ENCODE results near the gene PBX4.

DNA sequence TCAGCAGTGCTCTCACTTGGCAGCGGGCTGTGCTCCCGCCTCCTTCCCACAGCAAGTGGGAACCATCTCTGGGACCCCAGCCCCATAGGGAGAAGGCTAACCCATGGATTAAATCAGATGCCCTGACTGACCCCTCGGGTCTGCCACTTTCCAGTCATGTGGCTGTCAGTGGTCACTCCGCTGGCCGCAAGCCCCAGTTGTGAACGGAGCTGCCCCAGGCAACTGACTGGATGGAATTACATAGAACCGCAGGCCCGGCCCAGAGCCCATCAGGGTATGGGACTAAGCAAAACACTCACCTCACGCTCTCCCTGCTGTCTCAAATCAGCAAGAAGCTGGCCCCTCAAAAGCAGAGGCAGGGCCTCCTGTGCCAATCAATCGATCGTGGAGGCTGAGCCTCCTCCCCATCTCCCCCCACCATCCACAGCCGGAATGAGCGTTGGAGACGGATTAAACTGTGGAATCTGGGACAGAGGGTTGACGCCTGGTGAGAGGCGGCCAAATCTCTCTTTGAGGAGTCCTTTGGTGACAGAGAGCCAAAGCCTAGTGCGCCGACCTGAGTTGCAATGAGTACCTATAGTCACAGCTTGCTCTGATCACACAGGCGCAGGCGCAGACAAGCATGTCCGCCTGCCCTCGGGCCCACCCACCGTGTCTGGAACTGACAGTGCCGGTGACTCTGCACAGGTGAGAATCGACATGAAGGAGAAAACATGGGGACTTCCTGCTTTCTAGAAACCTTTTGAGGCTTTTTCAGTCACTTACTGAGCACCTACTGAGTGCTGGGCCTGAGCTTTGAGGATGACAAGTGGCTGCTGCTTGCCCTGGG lies 38.7 kb downstream of the PBX4 start:
- TF ChIP-seq CTCF (IDR thresholded peaks at IDR 0.05; ENCODE audit: insufficient read depth, low read depth, low read length): no peak
- no peak for TF ChIP-seq EZH2 (IDR thresholded peaks at IDR 0.05; ENCODE audit: insufficient read depth, low read length)

All from astrocyte (in vitro differentiated cells and primary cell).